ENCODE data around the gene PUS3. TPM values are rescaled to one million over a fixed set of nuclear protein-coding genes. Genes with fewer than 3 reads are reported as not detected.

The PUS3 gene
- total RNA-seq, 4 donors from 2014 or later, result 6.6 to 11.2 (median 8.1) TPM

DNA sequence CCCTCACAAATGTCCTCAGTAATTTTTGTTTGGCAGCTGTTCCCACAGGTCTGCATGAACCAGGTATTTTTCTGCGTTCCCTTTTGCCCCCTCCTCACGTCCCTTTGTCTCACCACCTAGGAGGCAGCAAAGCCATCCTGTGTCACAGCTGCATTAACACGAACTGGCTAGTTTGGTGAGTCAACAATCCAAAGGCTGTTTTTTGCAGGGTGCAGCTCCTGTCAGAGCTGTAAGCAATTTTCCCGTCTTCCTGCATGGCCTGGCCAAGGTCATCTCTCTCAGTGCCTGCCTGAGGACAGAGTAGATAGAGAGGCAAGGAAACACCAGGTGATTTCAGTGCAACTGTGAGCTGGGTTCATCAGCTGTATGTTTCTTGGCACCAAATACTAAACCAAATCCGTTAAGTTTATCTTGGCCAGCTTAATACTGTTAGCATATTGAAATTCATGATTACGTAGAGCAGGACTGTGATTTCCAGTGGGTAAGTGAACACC, 22.3 kb upstream of the PUS3 start:
- DNase-seq (ENCODE audit: low spot score in 2 of 2), result peak in 1 of 2 donors; percentile 70
- intact Hi-C loops (cut with DNase I; ENCODE audit: low total_unique reads), result no loop called here
- 57 to 69% methylated on average over 6 of the region's 6 CpGs for WGBS, 2 donors
- no peak overlapping the region for H3K4me3 ChIP-seq (ENCODE audit: low read depth, poor library complexity, severe bottlenecking)
- no peak for TF ChIP-seq POLR2A (IDR thresholded peaks at IDR 0.05)
- TF ChIP-seq, protein P1, sequence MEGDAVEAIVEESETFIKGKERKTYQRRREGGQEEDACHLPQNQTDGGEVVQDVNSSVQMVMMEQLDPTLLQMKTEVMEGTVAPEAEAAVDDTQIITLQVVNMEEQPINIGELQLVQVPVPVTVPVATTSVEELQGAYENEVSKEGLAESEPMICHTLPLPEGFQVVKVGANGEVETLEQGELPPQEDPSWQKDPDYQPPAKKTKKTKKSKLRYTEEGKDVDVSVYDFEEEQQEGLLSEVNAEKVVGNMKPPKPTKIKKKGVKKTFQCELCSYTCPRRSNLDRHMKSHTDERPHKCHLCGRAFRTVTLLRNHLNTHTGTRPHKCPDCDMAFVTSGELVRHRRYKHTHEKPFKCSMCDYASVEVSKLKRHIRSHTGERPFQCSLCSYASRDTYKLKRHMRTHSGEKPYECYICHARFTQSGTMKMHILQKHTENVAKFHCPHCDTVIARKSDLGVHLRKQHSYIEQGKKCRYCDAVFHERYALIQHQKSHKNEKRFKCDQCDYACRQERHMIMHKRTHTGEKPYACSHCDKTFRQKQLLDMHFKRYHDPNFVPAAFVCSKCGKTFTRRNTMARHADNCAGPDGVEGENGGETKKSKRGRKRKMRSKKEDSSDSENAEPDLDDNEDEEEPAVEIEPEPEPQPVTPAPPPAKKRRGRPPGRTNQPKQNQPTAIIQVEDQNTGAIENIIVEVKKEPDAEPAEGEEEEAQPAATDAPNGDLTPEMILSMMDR (IDR thresholded peaks at IDR 0.05), result no peak

DNA sequence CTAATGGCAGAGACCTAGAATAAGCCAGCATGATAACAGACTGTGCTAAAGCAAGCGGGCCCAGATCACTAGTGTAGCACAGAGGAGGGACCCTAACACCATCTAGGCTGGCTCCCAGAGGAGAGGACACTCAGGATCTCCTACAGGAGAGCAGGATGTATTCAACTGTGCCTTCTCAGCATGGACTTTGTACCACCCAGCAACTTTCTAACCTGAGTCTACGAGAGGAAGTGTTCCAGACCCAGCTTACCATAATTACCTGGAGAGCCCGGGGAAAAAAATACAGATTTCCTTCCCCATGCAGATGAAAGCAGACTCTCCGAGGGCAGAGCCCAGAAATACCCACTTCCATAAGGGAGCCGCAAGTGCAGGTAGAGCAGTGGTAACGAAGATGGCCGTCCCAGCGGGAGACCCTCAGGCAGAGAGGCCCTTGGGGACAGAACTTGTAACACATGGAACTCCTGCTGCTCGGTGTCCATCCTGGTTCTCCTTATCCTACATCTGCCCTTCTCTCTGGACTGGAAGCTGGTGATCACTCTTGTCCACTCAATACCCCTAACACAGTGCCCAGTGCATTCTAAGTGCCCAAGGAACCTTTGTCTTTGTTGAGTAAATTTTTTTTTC, 21.5 kb upstream of the PUS3 start:
- 85 to 92% methylated on average over 9 of the region's 9 CpGs for WGBS, 2 donors
- TF ChIP-seq, protein P1 (IDR thresholded peaks at IDR 0.05), result no peak
- no peak for TF ChIP-seq POLR2A (IDR thresholded peaks at IDR 0.05)
- intact Hi-C loops (cut with DNase I; ENCODE audit: low total_unique reads), result loop anchor here (5.0 kb wide), 1 partner anchor 268 kb away; no protein-coding TSS in a partner anchor
- DNase-seq (ENCODE audit: low spot score in 2 of 2), result no peak
- no peak overlapping the region for H3K4me3 ChIP-seq (ENCODE audit: low read depth, poor library complexity, severe bottlenecking)

DNA sequence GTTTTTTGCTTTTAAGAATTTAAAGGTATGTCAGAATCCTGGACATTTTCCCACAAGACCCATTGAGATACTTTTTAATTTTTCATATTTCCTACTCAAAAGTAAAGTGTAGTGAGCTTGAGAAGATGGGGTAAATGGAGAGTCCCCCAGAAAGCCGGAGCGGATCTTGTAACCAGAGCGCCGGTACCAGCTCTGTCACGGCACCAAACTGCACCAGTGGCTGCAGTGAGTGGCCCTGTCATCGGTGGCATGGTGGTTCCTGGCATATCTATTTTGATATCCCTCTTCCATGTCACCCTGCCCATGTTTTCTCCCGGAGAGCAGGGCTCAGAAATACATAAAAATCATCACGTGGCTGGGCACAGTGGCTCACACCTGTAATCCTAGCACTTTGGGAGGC, 20.6 kb upstream of the PUS3 start:
- TF ChIP-seq, protein P1 (IDR thresholded peaks at IDR 0.05), result no peak
- TF ChIP-seq POLR2A (IDR thresholded peaks at IDR 0.05), result no peak
- intact Hi-C loops (cut with DNase I; ENCODE audit: low total_unique reads), result loop anchor here (5.0 kb wide), 1 partner anchor 269 kb away; no protein-coding TSS in a partner anchor
- peak in 1 of 2 donors; percentile 57 for DNase-seq (ENCODE audit: low spot score in 2 of 2)
- no peak overlapping the region for H3K4me3 ChIP-seq (ENCODE audit: low read depth, poor library complexity, severe bottlenecking)
- WGBS, 2 donors, result 87 to 94% methylated on average over 8 of the region's 8 CpGs

DNA sequence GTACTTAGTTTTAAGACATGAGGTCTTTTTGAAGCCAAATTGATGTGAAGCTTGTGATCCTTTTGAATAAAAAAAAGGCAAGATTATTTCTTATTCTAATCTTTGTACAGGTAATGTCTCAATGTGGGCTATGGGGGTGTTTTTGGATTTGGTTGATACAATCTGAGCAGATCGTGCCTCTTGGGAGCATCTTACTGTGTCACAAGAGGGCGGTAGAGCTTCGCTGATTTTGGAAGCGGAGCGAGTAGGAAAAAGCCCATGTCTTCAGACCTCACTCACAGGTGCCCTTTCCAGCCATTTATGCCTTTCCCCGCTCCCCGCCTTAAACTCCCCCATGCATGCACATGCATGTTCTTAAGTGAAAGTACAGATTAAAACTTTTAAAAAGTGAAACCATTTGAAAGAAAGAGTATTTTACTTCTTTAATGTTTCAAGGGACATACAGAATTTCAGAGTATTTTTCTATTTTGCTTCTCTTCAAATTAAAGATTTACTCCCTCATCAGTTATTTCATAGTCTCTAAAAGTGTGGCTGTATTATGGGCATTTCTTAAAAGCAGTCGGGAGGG, 20.1 kb upstream of the PUS3 start:
- peak; percentile 70 to 88 for DNase-seq (ENCODE audit: low spot score in 2 of 2)
- 5 to 7% methylated on average over 8 of the region's 8 CpGs for WGBS, 2 donors
- no peak for TF ChIP-seq POLR2A (IDR thresholded peaks at IDR 0.05)
- TF ChIP-seq, protein P1 (IDR thresholded peaks at IDR 0.05), result peak in 1 of 3 donors; percentile 32
- intact Hi-C loops (cut with DNase I; ENCODE audit: low total_unique reads), result loop anchor here (5.0 kb wide), 1 partner anchor 269 kb away; no protein-coding TSS in a partner anchor
- H3K4me3 ChIP-seq (ENCODE audit: low read depth, poor library complexity, severe bottlenecking), result no peak overlapping the region

DNA sequence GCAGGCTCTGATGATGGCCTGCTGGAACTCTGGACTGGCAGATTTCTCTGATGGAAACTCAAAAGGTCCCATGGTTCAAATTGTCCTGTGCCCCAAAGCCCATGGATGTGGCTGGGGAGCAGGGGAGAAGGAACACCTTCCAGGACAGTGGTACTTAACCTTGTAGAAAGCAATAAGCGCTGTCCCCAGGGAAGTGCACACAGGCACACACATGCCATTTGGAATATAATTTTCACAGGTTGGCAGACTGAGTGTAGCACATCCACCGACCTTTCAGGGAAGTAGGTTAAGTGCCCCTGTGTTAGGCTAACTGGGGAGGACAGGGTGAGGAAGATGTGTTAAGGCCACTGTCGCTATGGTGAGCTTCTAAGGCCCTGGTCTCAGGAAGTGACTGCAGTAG, 19.1 kb upstream of the PUS3 start:
- TF ChIP-seq, protein P1 (IDR thresholded peaks at IDR 0.05), result no peak
- TF ChIP-seq POLR2A (IDR thresholded peaks at IDR 0.05), result no peak
- intact Hi-C loops (cut with DNase I; ENCODE audit: low total_unique reads), result loop anchor here (5.0 kb wide), 1 partner anchor 270 kb away; no protein-coding TSS in a partner anchor
- DNase-seq (ENCODE audit: low spot score in 2 of 2), result no peak
- H3K4me3 ChIP-seq (ENCODE audit: low read depth, poor library complexity, severe bottlenecking), result no peak overlapping the region
- WGBS, 2 donors, result 81 to 87% methylated on average over 3 of the region's 3 CpGs

Measured in lower leg skin (tissue), 4 donors.